Mucosa of rectum (tissue), 2 donors: ENCODE results near the gene BLOC1S1.

ENCODE experiments used
- H3K27ac ChIP-seq, 2 donors: one replicate each; pipeline ENCODE4 v1.7.0; 2013; ENCODE audit warnings: inconsistent platforms in 2 of 2, low read depth in 2 of 2, low read length in 2 of 2
- H3K27me3 ChIP-seq, 2 donors: one replicate each; pipeline ENCODE4 v1.7.0; 2013; ENCODE audit warnings: low read length in 2 of 2; ENCODE audit not compliant: control insufficient read depth in 2 of 2, insufficient read depth in 2 of 2
- H3K36me3 ChIP-seq, 2 donors: one replicate each; pipeline ENCODE4 v1.7.0; 2013; ENCODE audit warnings: low read length in 2 of 2; ENCODE audit not compliant: control insufficient read depth in 2 of 2, insufficient read depth in 2 of 2
- H3K4me1 ChIP-seq, 2 donors: one replicate each; pipeline ENCODE4 v1.7.0; 2013; ENCODE audit warnings: low read length in 2 of 2, mild to moderate bottlenecking in 1 of 2; ENCODE audit not compliant: control insufficient read depth in 2 of 2, insufficient read depth in 2 of 2
- H3K4me3 ChIP-seq, 2 donors: one replicate each; pipeline ENCODE4 v1.7.0; 2013; ENCODE audit warnings: low read length in 2 of 2
- H3K9ac ChIP-seq, 2 donors: one replicate each; pipeline ENCODE4 v1.7.0; 2013; ENCODE audit warnings: low read length in 2 of 2, low read depth in 1 of 2, mild to moderate bottlenecking in 1 of 2
- H3K9me3 ChIP-seq, 2 donors: one replicate each; pipeline ENCODE4 v1.7.0; 2013; ENCODE audit warnings: low read length in 2 of 2; ENCODE audit not compliant: control insufficient read depth in 2 of 2
- donor health status: healthy.
- donor health status: Normal muscosa, but diverticular disease.

Gene BLOC1S1

DNA sequence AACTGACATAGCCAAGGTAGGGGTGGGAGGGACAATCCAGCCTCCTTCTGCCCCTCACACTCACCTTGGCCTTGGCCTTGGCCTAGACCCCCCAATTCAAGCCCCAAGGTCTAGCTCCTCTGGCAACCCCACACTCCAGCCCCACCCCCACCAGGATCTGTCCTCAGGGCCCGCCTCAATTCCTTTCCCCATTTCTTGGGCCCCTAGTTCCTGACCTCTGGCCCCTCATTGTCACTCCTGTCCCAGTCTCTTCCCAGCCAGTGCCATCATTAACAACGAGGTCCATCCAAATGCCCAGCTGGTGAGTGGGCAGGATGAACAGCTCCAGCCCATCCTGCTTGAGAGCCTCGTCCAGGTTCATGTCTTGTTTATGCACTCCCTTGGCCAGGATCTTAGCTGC, 20.2 kb downstream of the BLOC1S1 start:
- Histone ChIP-seq H3K4me3 (no peak overlapping the region), H3K9ac (no peak overlapping the region)

DNA sequence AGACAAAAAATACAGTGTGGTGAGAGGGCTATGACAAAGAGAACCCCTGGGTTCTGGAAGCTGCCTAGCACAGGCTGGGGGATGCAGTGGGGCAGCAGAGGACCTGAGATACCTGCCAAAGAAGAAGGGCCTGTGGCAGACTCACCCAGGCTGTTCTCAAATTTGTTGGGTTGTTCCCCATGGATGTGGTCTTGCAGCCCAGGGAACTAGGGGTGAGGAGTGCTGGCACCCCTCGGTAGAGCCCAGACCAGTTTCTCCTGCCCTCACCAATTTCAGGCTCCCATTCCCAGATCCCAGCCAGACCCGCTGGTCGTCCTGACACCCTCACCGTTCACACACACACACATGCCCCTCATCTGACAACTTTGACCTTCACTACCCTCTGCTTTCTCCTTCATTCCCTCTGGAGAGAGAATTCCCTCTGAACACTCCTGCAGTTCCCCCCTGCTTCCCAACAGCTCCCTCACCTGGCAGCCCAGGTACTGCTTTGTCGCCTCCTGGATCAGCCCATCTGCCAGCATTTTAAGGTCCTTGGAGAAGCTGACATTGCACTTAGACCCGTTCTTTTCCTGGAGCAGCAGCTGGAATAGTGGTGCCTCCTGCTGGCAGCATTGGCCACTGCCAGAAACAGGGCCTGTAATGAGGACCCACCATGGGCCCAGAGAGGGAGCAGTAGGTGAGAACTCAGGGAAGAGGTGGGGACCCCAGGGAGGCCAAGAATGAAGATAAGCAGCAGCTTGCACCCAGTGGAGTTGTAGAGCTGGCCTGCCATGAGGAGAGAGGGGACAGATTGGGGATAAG, 21.1 kb downstream of the BLOC1S1 start:
- peaks cover 0 to 3% of the 10 kb centered on the region in 2 donors for H3K27me3 ChIP-seq
- H3K9me3 ChIP-seq, result no peaks in the 10 kb centered on the region
- no peak overlapping the region for H3K4me3 ChIP-seq
- H3K4me1 ChIP-seq, result peaks cover 9 to 18% of the 10 kb centered on the region in 2 donors
- no peak overlapping the region for H3K9ac ChIP-seq
- peak overlapping the region in 1 of 2 donors; percentile 10 for H3K27ac ChIP-seq
- H3K36me3 ChIP-seq, result peaks cover 0 to 3% of the 10 kb centered on the region in 2 donors

More for the DNA sequence above, 20.2 kb downstream of the BLOC1S1 start:
- Histone ChIP-seq H3K4me1 (peaks cover 9 to 18% of the 10 kb centered on the region in 2 donors), H3K36me3 (peaks cover 0 to 3% of the 10 kb centered on the region in 2 donors), H3K9me3 (no peaks in the 10 kb centered on the region), H3K27ac (no peak overlapping the region), H3K27me3 (no peaks in the 10 kb centered on the region)

DNA sequence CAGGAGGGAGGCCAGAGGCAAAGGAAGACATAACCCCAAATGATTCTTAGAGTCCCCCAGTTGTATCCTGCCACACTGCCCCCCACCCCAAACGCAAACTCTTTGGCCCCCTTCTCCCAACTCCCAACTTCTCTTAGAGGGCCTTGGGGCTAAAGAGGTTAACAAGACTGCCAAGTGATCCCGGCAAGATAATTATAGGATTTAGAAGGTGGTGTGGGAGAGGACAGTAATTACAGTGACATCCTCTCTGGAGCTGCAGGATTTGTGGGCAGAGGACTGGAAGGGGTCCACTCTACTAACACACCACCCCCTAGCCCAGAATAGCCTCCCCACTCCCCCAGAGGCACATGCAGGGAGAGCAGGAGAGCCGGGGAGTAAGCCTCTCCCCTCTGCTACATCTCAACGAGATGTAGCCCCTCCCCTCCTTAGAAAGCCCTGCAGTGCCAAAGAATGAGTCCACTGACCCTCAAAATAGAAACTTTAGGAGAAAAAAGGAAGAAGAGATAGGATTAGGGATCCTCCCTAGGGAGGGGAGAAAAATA, 21.8 kb downstream of the BLOC1S1 start:
- Histone ChIP-seq H3K4me3 (peak overlapping the region in 1 of 2 donors; percentile 78), H3K27me3 (peaks cover 0 to 5% of the 10 kb centered on the region in 2 donors), H3K36me3 (no peaks in the 10 kb centered on the region), H3K9ac (peak overlapping the region; percentile 56 to 66), H3K4me1 (peaks cover 11 to 18% of the 10 kb centered on the region in 2 donors), H3K27ac (peak overlapping the region; percentile 44 to 64), H3K9me3 (no peaks in the 10 kb centered on the region)

DNA sequence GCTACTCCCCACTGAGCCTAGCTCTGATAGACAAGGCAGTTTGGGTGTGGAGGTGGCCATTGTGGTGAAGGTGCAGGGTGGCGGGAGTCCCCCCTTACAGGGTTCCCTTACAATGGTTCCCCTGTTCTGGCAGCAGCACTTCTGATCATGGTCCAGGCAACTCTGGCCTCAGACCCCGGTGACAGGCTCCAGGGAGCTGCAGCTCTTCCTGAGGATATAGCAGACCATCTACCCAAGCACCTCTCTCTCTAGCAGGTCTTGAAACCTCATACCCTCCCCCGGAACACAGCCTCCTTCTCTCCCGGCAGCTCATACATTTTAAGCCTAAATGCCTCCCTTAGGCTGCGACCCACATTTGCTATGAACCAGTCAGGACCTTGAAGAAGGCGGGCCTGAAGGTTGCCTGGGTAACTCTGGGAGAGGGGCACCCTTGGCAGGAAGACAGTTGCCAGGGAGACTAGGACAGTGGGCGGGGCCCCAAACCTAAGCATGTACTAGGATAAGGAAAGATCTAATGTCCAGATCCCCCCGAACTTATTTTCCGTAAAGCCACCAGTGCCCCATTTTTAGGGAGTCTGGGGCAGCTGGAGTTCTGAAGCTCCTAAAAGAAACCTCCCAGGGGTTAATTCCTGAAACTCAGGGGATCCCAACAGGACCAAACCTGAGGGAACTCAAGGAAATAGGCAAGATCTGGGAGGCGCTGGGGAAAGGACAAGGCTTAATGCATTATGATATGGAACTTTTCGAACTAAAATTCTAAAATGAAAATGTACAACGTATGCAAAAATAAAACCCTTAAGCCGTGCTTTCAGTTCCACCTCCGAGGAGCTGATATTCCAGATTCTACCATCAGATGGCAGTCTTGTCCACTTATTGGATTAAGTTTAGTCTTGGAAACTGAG, 22.5 kb downstream of the BLOC1S1 start:
- Histone ChIP-seq H3K36me3 (no peaks in the 10 kb centered on the region), H3K27me3 (peaks cover 0 to 5% of the 10 kb centered on the region in 2 donors), H3K9ac (peak overlapping the region; percentile 56 to 66), H3K4me1 (peaks cover 13 to 18% of the 10 kb centered on the region in 2 donors), H3K4me3 (peak overlapping the region; percentile 67 to 78), H3K27ac (peak overlapping the region; percentile 44 to 64), H3K9me3 (no peaks in the 10 kb centered on the region)

DNA sequence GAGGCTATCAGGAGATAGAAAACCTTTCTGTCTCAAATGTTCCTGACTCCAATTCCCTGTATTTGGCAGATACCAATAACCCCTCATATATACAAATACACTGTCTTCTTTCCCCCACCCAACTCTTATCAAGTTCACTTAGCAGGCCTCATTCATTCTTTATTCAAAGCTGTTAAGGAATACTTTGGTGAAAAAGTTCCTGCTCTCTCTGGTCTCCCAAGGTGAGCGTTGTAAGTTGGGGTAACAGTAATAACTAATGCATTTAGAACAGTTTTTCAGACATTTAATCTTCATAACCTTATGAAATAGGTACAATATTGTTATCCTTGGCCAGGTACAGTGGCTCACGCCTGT, 23.2 kb downstream of the BLOC1S1 start:
- Histone ChIP-seq H3K4me1 (peaks cover 16 to 21% of the 10 kb centered on the region in 2 donors), H3K27me3 (peaks cover 0 to 5% of the 10 kb centered on the region in 2 donors), H3K9me3 (no peaks in the 10 kb centered on the region), H3K4me3 (peak overlapping the region in 1 of 2 donors; percentile 78), H3K9ac (no peak overlapping the region), H3K36me3 (no peaks in the 10 kb centered on the region), H3K27ac (no peak overlapping the region)

DNA sequence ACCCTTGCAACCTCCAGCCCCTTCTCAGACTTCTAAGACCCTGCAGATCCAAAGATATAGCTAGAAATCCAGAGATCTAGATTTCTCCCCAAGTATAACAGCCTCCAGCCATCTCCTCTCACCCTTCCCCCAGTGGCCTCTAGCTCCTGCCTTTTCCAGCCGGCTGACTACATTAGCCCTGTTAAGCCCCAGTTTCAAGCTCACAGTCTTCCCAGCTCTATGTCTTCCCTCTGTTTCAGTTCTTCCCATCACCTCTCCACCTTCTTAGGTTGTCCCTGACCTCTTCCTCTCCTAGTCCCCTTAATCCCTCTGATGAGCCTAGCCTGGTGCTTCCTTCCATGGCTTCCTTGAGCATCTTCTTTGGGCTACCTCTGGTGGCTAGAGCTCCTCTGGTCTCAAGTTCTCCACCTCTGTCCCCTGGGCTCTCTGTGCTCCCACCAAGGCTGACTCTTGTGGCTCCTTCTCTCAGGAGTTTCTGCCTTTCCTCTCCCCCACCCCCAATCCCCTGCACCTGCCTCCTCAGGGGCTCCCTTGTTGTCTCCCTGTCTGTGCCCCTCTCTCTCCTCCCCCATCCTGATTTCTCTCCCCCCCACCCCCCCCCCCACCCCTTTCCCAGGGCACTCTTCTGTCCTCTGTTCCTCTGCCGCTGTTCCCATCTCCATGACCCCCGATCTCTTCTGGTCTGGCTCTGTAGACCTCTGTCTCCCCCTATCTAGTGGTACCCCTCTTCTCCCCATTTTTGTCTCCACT, 26.3 kb downstream of the BLOC1S1 start:
- peak overlapping the region in 1 of 2 donors; percentile 6 for H3K27ac ChIP-seq
- peaks cover 5 to 10% of the 10 kb centered on the region in 2 donors for H3K27me3 ChIP-seq
- peak overlapping the region in 1 of 2 donors; percentile 53 for H3K4me3 ChIP-seq
- no peaks in the 10 kb centered on the region for H3K36me3 ChIP-seq
- no peak overlapping the region for H3K9ac ChIP-seq
- H3K9me3 ChIP-seq, result no peaks in the 10 kb centered on the region
- H3K4me1 ChIP-seq, result peaks cover 16 to 24% of the 10 kb centered on the region in 2 donors

DNA sequence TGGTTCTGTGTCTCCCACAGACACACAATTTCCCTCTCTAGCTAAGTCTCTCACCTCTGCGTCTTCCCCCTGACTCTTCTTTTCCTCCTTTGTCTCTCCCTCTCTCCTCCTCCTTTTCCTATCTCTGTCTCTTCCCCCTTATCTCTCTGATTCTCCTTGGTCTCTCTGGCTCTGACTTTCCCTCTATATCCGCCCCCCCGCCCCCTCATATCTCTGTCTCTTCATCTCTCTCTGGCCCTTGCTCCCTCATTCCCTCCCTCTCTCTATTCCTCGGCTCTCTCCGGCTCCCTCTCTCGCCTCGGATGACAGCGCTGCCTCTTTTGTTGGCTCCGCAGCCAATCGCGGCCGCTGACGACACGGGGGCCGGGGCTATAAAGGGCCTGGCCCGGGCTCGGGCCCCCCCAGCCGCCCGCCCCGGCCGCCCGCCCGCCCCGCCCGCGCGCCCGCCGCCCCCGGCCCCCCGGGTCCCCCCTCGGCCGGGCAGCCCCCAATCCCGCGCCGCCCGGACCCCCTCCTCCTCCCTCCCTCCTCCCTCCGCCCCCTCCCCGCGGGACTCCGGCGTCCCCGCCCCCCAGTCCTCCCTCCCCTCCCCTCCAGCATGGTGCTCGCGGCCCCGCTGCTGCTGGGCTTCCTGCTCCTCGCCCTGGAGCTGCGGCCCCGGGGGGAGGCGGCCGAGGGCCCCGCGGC, 27.0 kb downstream of the BLOC1S1 start, which contains the start of gene GDF11:
TSS of gene GDF11 (plus strand) at position 404 of the 687 bp plus-strand sequence. CDS start at position 599, 195 bp downstream.
- Histone ChIP-seq H3K27ac (peak within 1 kb of the TSS in 1 of 2 donors; percentile 23), H3K36me3 (no peaks in the 10 kb centered on the region)

DNA sequence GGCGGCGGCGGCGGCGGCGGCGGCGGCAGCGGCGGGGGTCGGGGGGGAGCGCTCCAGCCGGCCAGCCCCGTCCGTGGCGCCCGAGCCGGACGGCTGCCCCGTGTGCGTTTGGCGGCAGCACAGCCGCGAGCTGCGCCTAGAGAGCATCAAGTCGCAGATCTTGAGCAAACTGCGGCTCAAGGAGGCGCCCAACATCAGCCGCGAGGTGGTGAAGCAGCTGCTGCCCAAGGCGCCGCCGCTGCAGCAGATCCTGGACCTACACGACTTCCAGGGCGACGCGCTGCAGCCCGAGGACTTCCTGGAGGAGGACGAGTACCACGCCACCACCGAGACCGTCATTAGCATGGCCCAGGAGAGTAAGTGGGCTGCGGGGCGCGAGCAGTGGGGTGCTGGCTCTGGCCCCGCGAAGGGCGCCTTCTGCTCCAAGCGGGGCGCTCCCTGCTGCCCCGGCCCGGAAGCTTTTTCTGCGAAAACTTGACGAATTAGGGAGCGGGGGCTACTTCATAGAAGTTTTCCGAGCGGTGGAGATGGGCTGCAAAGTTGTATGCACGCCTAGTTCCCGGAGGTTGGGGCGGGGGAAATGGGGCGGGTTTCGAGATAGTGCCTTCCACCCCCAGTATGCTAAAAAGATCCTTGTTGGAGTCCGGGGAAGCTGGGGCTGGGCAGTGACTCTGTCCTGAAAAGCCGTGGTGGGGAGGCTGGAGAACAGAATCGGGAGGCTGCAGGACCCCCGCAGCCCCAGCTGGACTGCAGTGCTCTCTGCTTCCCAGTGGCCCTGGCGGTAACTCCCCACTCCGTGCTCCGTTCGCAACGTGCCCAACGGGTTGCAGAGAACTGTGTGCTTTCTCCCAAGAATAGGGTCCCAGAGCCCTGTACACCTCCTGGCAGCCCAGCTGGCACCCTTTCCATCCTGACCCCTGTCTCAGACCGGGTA, 27.8 kb downstream of the BLOC1S1 start:
- Histone ChIP-seq H3K9me3 (no peaks in the 10 kb centered on the region), H3K4me3 (peak overlapping the region; percentile 66 to 72), H3K9ac (peak overlapping the region; percentile 47 to 57), H3K36me3 (no peaks in the 10 kb centered on the region), H3K4me1 (peaks cover 10 to 11% of the 10 kb centered on the region in 2 donors), H3K27me3 (peaks cover 5 to 10% of the 10 kb centered on the region in 2 donors), H3K27ac (peak overlapping the region in 1 of 2 donors; percentile 23)

More for the DNA sequence above, 27.0 kb downstream of the BLOC1S1 start, which contains the start of gene GDF11:
- H3K4me3 ChIP-seq, result peak within 1 kb of the TSS; percentile 66 to 72
- H3K9ac ChIP-seq, result peak within 1 kb of the TSS; percentile 47 to 57
- H3K4me1 ChIP-seq, result peaks cover 15 to 17% of the 10 kb centered on the region in 2 donors
- H3K27me3 ChIP-seq, result peaks cover 5 to 10% of the 10 kb centered on the region in 2 donors
- H3K9me3 ChIP-seq, result no peaks in the 10 kb centered on the region
